ENCODE data around the gene TUBA3E.
"Not testable (repeated sequence)": the region's sequence is repeated elsewhere in the genome, so short reads cannot be mapped to it uniquely, and the experiment has no call there.

DNA sequence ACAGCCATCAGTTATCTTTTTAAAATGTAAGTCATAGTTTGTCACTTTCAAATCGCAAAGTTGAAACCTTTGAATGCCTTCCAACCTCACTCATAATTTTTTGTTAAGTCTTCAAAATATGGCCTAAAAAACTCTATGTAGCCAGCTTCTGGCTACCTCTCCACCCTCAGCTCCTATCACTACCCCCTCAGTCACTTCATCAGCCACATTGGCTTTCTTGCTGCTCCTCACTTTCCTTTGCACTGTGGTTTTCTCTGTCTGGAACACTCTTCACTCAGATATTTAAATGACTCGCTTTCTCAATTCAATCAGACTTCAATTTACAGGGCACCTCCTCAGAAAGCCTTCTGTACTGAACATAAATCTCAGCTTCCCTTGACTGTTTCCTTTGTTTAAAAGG, 34.8 kb upstream of the TUBA3E start:
- TF ChIP-seq, protein P1, sequence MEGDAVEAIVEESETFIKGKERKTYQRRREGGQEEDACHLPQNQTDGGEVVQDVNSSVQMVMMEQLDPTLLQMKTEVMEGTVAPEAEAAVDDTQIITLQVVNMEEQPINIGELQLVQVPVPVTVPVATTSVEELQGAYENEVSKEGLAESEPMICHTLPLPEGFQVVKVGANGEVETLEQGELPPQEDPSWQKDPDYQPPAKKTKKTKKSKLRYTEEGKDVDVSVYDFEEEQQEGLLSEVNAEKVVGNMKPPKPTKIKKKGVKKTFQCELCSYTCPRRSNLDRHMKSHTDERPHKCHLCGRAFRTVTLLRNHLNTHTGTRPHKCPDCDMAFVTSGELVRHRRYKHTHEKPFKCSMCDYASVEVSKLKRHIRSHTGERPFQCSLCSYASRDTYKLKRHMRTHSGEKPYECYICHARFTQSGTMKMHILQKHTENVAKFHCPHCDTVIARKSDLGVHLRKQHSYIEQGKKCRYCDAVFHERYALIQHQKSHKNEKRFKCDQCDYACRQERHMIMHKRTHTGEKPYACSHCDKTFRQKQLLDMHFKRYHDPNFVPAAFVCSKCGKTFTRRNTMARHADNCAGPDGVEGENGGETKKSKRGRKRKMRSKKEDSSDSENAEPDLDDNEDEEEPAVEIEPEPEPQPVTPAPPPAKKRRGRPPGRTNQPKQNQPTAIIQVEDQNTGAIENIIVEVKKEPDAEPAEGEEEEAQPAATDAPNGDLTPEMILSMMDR (IDR thresholded peaks at IDR 0.05), result not testable (repeated sequence)
- not testable (repeated sequence) for TF ChIP-seq POLR2A (IDR thresholded peaks at IDR 0.05)

All from adrenal gland (tissue), 5 donors.